ENCODE results near the gene NR6A1. TPM values are rescaled to one million over a fixed set of nuclear protein-coding genes. Genes with fewer than 3 reads are reported as not detected.

The NR6A1 gene
- total and polyA plus RNA-seq, 2 of the 13 experiments (the other 11 are each of a cell fraction or from before 2014, with no cell fraction given), result 28.1 to 31.5 TPM

GRCh38 chr9:124511891-124512805, 259.0 kb downstream of the NR6A1 start (continued):
- no peak for TF ChIP-seq ZNF589 (CRISPR knock-in tag; conservative IDR thresholded peaks at IDR 0.05)
- no peak for TF ChIP-seq PAWR (CRISPR knock-in tag; IDR thresholded peaks at IDR 0.05; ENCODE audit: borderline replicate concordance)
- no peak for TF ChIP-seq SUZ12 (IDR thresholded peaks at IDR 0.05; ENCODE audit: low read depth, low read length)
- TF ChIP-seq KLF16 (CRISPR knock-in tag; IDR thresholded peaks at IDR 0.05), result 0 out of 4 replicates have a peak, but pooled peaks of 1 of the 2 experiments have one; percentile 18
- TF ChIP-seq REST (IDR thresholded peaks at IDR 0.05; ENCODE audit: borderline replicate concordance in 1 of 2, low read depth in 1 of 2, low read length in 2 of 2), result no peak
- no peak for TF ChIP-seq CBX1 (IDR thresholded peaks at IDR 0.05; ENCODE audit: low read depth)
- TF ChIP-seq ZNF790 (CRISPR knock-in tag; IDR thresholded peaks at IDR 0.05; ENCODE audit: borderline replicate concordance), result no peak
- TF ChIP-seq MED8 (CRISPR knock-in tag; IDR thresholded peaks at IDR 0.05; ENCODE audit: insufficient replicate concordance), result peak; percentile 20
- TF ChIP-seq AKNA (CRISPR knock-in tag; IDR thresholded peaks at IDR 0.05; ENCODE audit: borderline replicate concordance), result no peak
- TF ChIP-seq TAF15 (IDR thresholded peaks at IDR 0.05; ENCODE audit: low read depth, low read length, poor library complexity, severe bottlenecking), result no peak
- TF ChIP-seq WIZ (CRISPR knock-in tag; IDR thresholded peaks at IDR 0.05), result no peak
- TF ChIP-seq IRF9 (CRISPR knock-in tag; IDR thresholded peaks at IDR 0.05; ENCODE audit: borderline replicate concordance), result no peak
- TF ChIP-seq ZNF280D (CRISPR knock-in tag; IDR thresholded peaks at IDR 0.05), result no peak; the same call in none of the 2 replicates
- TF ChIP-seq ZNF629 (CRISPR knock-in tag; conservative IDR thresholded peaks at IDR 0.05), result peak; percentile 40; the same call in 1 of the 2 replicates
